Ishikawa (cell line): ENCODE data around the gene AFF2.

Experiments used
- CEBPB ChIP-seq: IDR thresholded peaks from 2 replicates; pipeline ENCODE4 v1.6.1; 2012
- CREB1 ChIP-seq: IDR thresholded peaks from 2 replicates; pipeline ENCODE4 v1.6.1; 2012; ENCODE audit warnings: low read depth
- EGR1 ChIP-seq: IDR thresholded peaks from 2 replicates; pipeline ENCODE4 v1.6.1; 2012
- EP300 ChIP-seq: IDR thresholded peaks from 2 replicates; pipeline ENCODE4 v1.6.1; 2012; ENCODE audit warnings: borderline replicate concordance
- FOXM1 ChIP-seq: IDR thresholded peaks from 2 replicates; pipeline ENCODE4 v1.6.1; 2012; ENCODE audit warnings: low read depth, borderline replicate concordance
- MAX ChIP-seq: IDR thresholded peaks from 2 replicates; pipeline ENCODE4 v1.6.1; 2012
- NFIC ChIP-seq: IDR thresholded peaks from 2 replicates; pipeline ENCODE4 v1.6.1; 2012
- RAD21 ChIP-seq: IDR thresholded peaks from 2 replicates; pipeline ENCODE4 v1.6.1; 2012; ENCODE audit warnings: low read depth
- REST ChIP-seq: IDR thresholded peaks from 2 replicates; pipeline ENCODE4 v1.6.1; 2012; ENCODE audit warnings: low read depth, mild to moderate bottlenecking
- TAF1 ChIP-seq: IDR thresholded peaks from 2 replicates; pipeline ENCODE4 v1.6.1; 2012; ENCODE audit warnings: low read depth, mild to moderate bottlenecking
- TCF12 ChIP-seq: IDR thresholded peaks from 2 replicates; pipeline ENCODE4 v1.6.1; 2012; ENCODE audit warnings: low read depth
- TEAD4 ChIP-seq: IDR thresholded peaks from 2 replicates; pipeline ENCODE4 v1.6.1; 2012
- USF1 ChIP-seq: IDR thresholded peaks from 2 replicates; pipeline ENCODE4 v1.6.1; 2012
- YY1 ChIP-seq: IDR thresholded peaks from 2 replicates; pipeline ENCODE4 v1.6.1; 2012; ENCODE audit warnings: low read depth
- ZBTB7A ChIP-seq: IDR thresholded peaks from 2 replicates; pipeline ENCODE4 v1.6.1; 2012; ENCODE audit warnings: low read depth

AFF2 gene

GRCh38 chrX:148681605-148682004, 181.2 kb downstream of the AFF2 start:
- TF ChIP-seq TAF1 (no peak), REST (no peak)

- TF ChIP-seq NFIC = no peak
- TF ChIP-seq MAX = no peak
- no peak for TF ChIP-seq USF1
- no peak for TF ChIP-seq RAD21
- TF ChIP-seq CREB1 = no peak
- TF ChIP-seq TEAD4 = no peak
- no peak for TF ChIP-seq ZBTB7A
- no peak for TF ChIP-seq TCF12
- no peak for TF ChIP-seq TAF1
- TF ChIP-seq CEBPB = no peak
- TF ChIP-seq FOXM1 = no peak
- TF ChIP-seq EP300 = no peak
- no peak for TF ChIP-seq EGR1
Measured at GRCh38 chrX:148682206-148682605, 181.8 kb downstream of the AFF2 start.

- no peak for TF ChIP-seq USF1
- no peak for TF ChIP-seq TAF1
- no peak for TF ChIP-seq YY1
- TF ChIP-seq TCF12 = no peak
- TF ChIP-seq FOXM1 = no peak
- no peak for TF ChIP-seq MAX
- TF ChIP-seq ZBTB7A = no peak
- no peak for TF ChIP-seq EP300
Measured at GRCh38 chrX:148691456-148691855, 191.0 kb downstream of the AFF2 start.

GRCh38 chrX:148695255-148695654, 194.8 kb downstream of the AFF2 start:
- TF ChIP-seq EGR1 (no peak), MAX (no peak), CREB1 (no peak)

- TF ChIP-seq REST (no peak), RAD21 (no peak), YY1 (no peak), NFIC (no peak), TCF12 (no peak), EP300 (no peak), MAX (no peak), CREB1 (no peak), ZBTB7A (no peak), USF1 (no peak), TEAD4 (no peak), EGR1 (no peak), FOXM1 (no peak), TAF1 (no peak), CEBPB (no peak)
Measured at GRCh38 chrX:148698221-148698620, 197.8 kb downstream of the AFF2 start.

- no peak for TF ChIP-seq NFIC
- TF ChIP-seq EGR1 = no peak
- TF ChIP-seq CREB1 = no peak
- no peak for TF ChIP-seq YY1
- TF ChIP-seq REST = no peak
- TF ChIP-seq CEBPB = no peak
- TF ChIP-seq RAD21 = no peak
- TF ChIP-seq MAX = no peak
- TF ChIP-seq ZBTB7A = no peak
- no peak for TF ChIP-seq EP300
- no peak for TF ChIP-seq USF1
- TF ChIP-seq TEAD4 = no peak
- TF ChIP-seq FOXM1 = no peak
- TF ChIP-seq TCF12 = no peak
- TF ChIP-seq TAF1 = no peak
Measured at GRCh38 chrX:148700021-148700420, 199.6 kb downstream of the AFF2 start.
